AG09309 (cell line): Measurements from ENCODE around the gene LMO7.

Experiments
- DNase-seq: peaks from one replicate; pipeline ENCODE4 v3.0.0-alpha.2; 2010; ENCODE audit warnings: low read depth
- H3K4me3 ChIP-seq: 2 replicates; pipeline ENCODE4 v1.5.1; 2011; ENCODE audit warnings: mild to moderate bottlenecking, low read depth, low read length, moderate library complexity; ENCODE audit not compliant: control insufficient read depth
- CTCF ChIP-seq: IDR thresholded peaks from 2 replicates; pipeline ENCODE4 v1.5.1; 2011; ENCODE audit warnings: mild to moderate bottlenecking, low read depth, low read length, inconsistent platforms; ENCODE audit not compliant: insufficient read depth, control insufficient read depth; ENCODE audit errors: missing control alignments

The LMO7 gene

GRCh38 chr13:75700552-75700951 is 64.4 kb downstream of the LMO7 start:
- no peak for TF ChIP-seq CTCF
- no peak overlapping the region for H3K4me3 ChIP-seq
- DNase-seq: no peak

GRCh38 chr13:75702476-75702875 is 66.3 kb downstream of the LMO7 start:
- DNase-seq: no peak
- H3K4me3 ChIP-seq: no peak overlapping the region
- TF ChIP-seq CTCF: no peak

GRCh38 chr13:75703769-75704168 is 67.6 kb downstream of the LMO7 start:
- TF ChIP-seq CTCF: no peak
- DNase-seq: no peak
- no peak overlapping the region for H3K4me3 ChIP-seq

- no peak for DNase-seq
- TF ChIP-seq CTCF: no peak
- no peak overlapping the region for H3K4me3 ChIP-seq
Measured at GRCh38 chr13:75704194-75704926, 68.2 kb downstream of the LMO7 start.

GRCh38 chr13:75704927-75705288 is 68.8 kb downstream of the LMO7 start:
- no peak for TF ChIP-seq CTCF
- DNase-seq: no peak
- no peak overlapping the region for H3K4me3 ChIP-seq

GRCh38 chr13:75705395-75705794 is 69.3 kb downstream of the LMO7 start:
- DNase-seq: peak; percentile 49
- TF ChIP-seq CTCF: no peak
- H3K4me3 ChIP-seq: no peak overlapping the region

GRCh38 chr13:75705908-75706307 is 69.8 kb downstream of the LMO7 start:
- no peak for TF ChIP-seq CTCF
- no peak for DNase-seq
- no peak overlapping the region for H3K4me3 ChIP-seq
